IPS-18c (cell line): ENCODE measurements around the gene CMYA5.
"Not testable (repeated sequence)": the region's sequence is repeated elsewhere in the genome, so short reads cannot be mapped to it uniquely, and the experiment has no call there.

Experiments
- H3K4me3 ChIP-seq: 2 replicates; pipeline ENCODE4 v1.7.0; 2013; ENCODE audit warnings: low read depth, mild to moderate bottlenecking, low read length, moderate library complexity; ENCODE audit not compliant: insufficient read depth
- H3K9me3 ChIP-seq: one replicate; pipeline ENCODE4 v1.6.1; 2013; ENCODE audit warnings: mild to moderate bottlenecking, low read length, moderate library complexity; ENCODE audit not compliant: control insufficient read depth, insufficient read depth

CMYA5 gene

GRCh38 chr5:79695526-79695925 is 5.9 kb downstream of the CMYA5 start:
- no peaks in the 10 kb centered on the region for H3K9me3 ChIP-seq
- no peak overlapping the region for H3K4me3 ChIP-seq

GRCh38 chr5:79697222-79698170 is 7.9 kb downstream of the CMYA5 start:
- Histone ChIP-seq H3K4me3 (no peak overlapping the region), H3K9me3 (no peaks in the 10 kb centered on the region)

GRCh38 chr5:79699763-79700400 is 10.2 kb downstream of the CMYA5 start:
- H3K4me3 ChIP-seq, result no peak overlapping the region
- H3K9me3 ChIP-seq, result no peaks in the 10 kb centered on the region

GRCh38 chr5:79702606-79703380 is 13.2 kb downstream of the CMYA5 start:
- Histone ChIP-seq H3K9me3 (no peaks in the 10 kb centered on the region), H3K4me3 (no peak overlapping the region)

- H3K9me3 ChIP-seq, result no peaks in the 10 kb centered on the region
- H3K4me3 ChIP-seq, result no peak overlapping the region
Measured at GRCh38 chr5:79703381-79703645, 13.7 kb downstream of the CMYA5 start.

GRCh38 chr5:79704553-79704952 is 14.9 kb downstream of the CMYA5 start:
- H3K4me3 ChIP-seq, result no peak overlapping the region
- no peaks in the 10 kb centered on the region for H3K9me3 ChIP-seq

GRCh38 chr5:79705632-79706031 is 16.0 kb downstream of the CMYA5 start:
- Histone ChIP-seq H3K4me3 (no peak overlapping the region), H3K9me3 (no peaks in the 10 kb centered on the region)

- not testable (repeated sequence) for H3K9me3 ChIP-seq, H3K4me3 ChIP-seq
Measured at GRCh38 chr5:79706317-79706716, 16.7 kb downstream of the CMYA5 start.

- no peak overlapping the region for H3K4me3 ChIP-seq
- H3K9me3 ChIP-seq, result no peaks in the 10 kb centered on the region
Measured at GRCh38 chr5:79707535-79707934, 17.9 kb downstream of the CMYA5 start.

GRCh38 chr5:79712741-79713140 is 23.1 kb downstream of the CMYA5 start:
- Histone ChIP-seq H3K4me3 (no peak overlapping the region), H3K9me3 (no peaks in the 10 kb centered on the region)

GRCh38 chr5:79713727-79714126 is 24.1 kb downstream of the CMYA5 start:
- no peak overlapping the region for H3K4me3 ChIP-seq
- H3K9me3 ChIP-seq, result no peaks in the 10 kb centered on the region

GRCh38 chr5:79716839-79717238 is 27.2 kb downstream of the CMYA5 start:
- Histone ChIP-seq H3K9me3 (peaks cover 2% of the 10 kb centered on the region), H3K4me3 (no peak overlapping the region)

GRCh38 chr5:79720096-79720495 is 30.5 kb downstream of the CMYA5 start:
- peaks cover 2% of the 10 kb centered on the region for H3K9me3 ChIP-seq
- H3K4me3 ChIP-seq, result no peak overlapping the region

- Histone ChIP-seq H3K9me3 (no peaks in the 10 kb centered on the region), H3K4me3 (no peak overlapping the region)
Measured at GRCh38 chr5:79727451-79728355, 38.1 kb downstream of the CMYA5 start.

GRCh38 chr5:79728396-79728795 is 38.8 kb downstream of the CMYA5 start:
- H3K9me3 ChIP-seq, result no peaks in the 10 kb centered on the region
- no peak overlapping the region for H3K4me3 ChIP-seq

GRCh38 chr5:79729679-79730078 is 40.0 kb downstream of the CMYA5 start:
- Histone ChIP-seq H3K4me3 (no peak overlapping the region), H3K9me3 (no peaks in the 10 kb centered on the region)

- Histone ChIP-seq H3K9me3 (no peaks in the 10 kb centered on the region), H3K4me3 (no peak overlapping the region)
Measured at GRCh38 chr5:79730564-79730963, 40.9 kb downstream of the CMYA5 start.
